GM12878 (cell line): ENCODE measurements around the gene IL17B.

Experiments used
- BCL3 ChIP-seq: IDR thresholded peaks from 2 replicates; pipeline ENCODE4 v1.6.1; 2011; ENCODE audit warnings: borderline replicate concordance, low read depth, mild to moderate bottlenecking, moderate library complexity, low read length; ENCODE audit not compliant: insufficient read depth, poor library complexity, severe bottlenecking
- EGR1 ChIP-seq, 2 experiments: IDR thresholded peaks; 1 replicate in 1 of 2; 2 replicates in 1 of 2; pipeline ENCODE4 v1.6.1; 2011 to 2012; ENCODE audit warnings: low read depth in 2 of 2, low read length in 2 of 2, borderline replicate concordance in 1 of 2, mild to moderate bottlenecking in 1 of 2, moderate library complexity in 1 of 2
- EP300 ChIP-seq, 2 experiments: fragments of 150-350 bp in 1 of 2; IDR thresholded peaks; 2 replicates each; pipeline ENCODE4 v1.6.1; 2011 to 2012; ENCODE audit warnings: low read depth in 2 of 2, low read length in 2 of 2, borderline replicate concordance in 1 of 2, improper control_type of control experiment in 1 of 2, inconsistent platforms in 1 of 2; ENCODE audit not compliant: control insufficient read depth in 1 of 2
- POLR2A ChIP-seq: IDR thresholded peaks from 2 replicates; pipeline ENCODE4 v1.6.1; 2011; ENCODE audit warnings: low read depth, mild to moderate bottlenecking, low read length
- REST ChIP-seq: IDR thresholded peaks from 2 replicates; pipeline ENCODE4 v1.6.1; 2012; ENCODE audit warnings: mild to moderate bottlenecking, low read depth, low read length
- SIN3A ChIP-seq: IDR thresholded peaks from 2 replicates; pipeline ENCODE4 v1.6.1; 2012; ENCODE audit warnings: low read depth, low read length, improper control_type of control experiment
- SP1 ChIP-seq: IDR thresholded peaks from one replicate; pipeline ENCODE4 v1.6.1; 2011; ENCODE audit warnings: low read depth, low read length
- TF ChIP-seq, protein P1 (sequence below), 3 experiments: IDR thresholded peaks in 2 of 3; conservative IDR thresholded peaks in 1 of 3; 2 replicates each; pipeline ENCODE4 v1.5.1; 2011; ENCODE audit warnings: low read depth in 3 of 3, low read length in 3 of 3, mild to moderate bottlenecking in 3 of 3, control low read depth in 2 of 3, moderate library complexity in 2 of 3, inconsistent platforms in 1 of 3, mixed read lengths in 1 of 3; ENCODE audit not compliant: control insufficient read depth in 2 of 3, insufficient read depth in 1 of 3; ENCODE audit errors: extremely low read depth in 1 of 3
- TF ChIP-seq, protein P2 (sequence below): fragments of 450-650 bp; IDR thresholded peaks from 2 replicates; pipeline ENCODE4 v1.6.1; 2018; ENCODE audit warnings: mild to moderate bottlenecking, low read depth, moderate library complexity; ENCODE audit not compliant: partially characterized antibody

- TF ChIP-seq BCL3 (no peak), SIN3A (no peak), REST (no peak), POLR2A (no peak), SP1 (no peak), EP300 (IDR thresholded peaks at IDR 0.05; ENCODE audit: borderline replicate concordance in 1 of 2, control insufficient read depth in 1 of 2, low read depth in 2 of 2, low read length in 2 of 2) (no peak), EGR1 (IDR thresholded peaks at IDR 0.05; ENCODE audit: borderline replicate concordance in 1 of 2, low read depth in 2 of 2, low read length in 2 of 2) (no peak)
- TF ChIP-seq, protein P1, sequence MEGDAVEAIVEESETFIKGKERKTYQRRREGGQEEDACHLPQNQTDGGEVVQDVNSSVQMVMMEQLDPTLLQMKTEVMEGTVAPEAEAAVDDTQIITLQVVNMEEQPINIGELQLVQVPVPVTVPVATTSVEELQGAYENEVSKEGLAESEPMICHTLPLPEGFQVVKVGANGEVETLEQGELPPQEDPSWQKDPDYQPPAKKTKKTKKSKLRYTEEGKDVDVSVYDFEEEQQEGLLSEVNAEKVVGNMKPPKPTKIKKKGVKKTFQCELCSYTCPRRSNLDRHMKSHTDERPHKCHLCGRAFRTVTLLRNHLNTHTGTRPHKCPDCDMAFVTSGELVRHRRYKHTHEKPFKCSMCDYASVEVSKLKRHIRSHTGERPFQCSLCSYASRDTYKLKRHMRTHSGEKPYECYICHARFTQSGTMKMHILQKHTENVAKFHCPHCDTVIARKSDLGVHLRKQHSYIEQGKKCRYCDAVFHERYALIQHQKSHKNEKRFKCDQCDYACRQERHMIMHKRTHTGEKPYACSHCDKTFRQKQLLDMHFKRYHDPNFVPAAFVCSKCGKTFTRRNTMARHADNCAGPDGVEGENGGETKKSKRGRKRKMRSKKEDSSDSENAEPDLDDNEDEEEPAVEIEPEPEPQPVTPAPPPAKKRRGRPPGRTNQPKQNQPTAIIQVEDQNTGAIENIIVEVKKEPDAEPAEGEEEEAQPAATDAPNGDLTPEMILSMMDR (IDR thresholded peaks at IDR 0.05 in 2 of 3, conservative IDR thresholded peaks at IDR 0.05 in 1 of 3; ENCODE audit: control insufficient read depth in 2 of 3, extremely low read depth in 1 of 3, insufficient read depth in 1 of 3, low read depth in 3 of 3, low read length in 3 of 3) = no peak
- TF ChIP-seq, protein P2, sequence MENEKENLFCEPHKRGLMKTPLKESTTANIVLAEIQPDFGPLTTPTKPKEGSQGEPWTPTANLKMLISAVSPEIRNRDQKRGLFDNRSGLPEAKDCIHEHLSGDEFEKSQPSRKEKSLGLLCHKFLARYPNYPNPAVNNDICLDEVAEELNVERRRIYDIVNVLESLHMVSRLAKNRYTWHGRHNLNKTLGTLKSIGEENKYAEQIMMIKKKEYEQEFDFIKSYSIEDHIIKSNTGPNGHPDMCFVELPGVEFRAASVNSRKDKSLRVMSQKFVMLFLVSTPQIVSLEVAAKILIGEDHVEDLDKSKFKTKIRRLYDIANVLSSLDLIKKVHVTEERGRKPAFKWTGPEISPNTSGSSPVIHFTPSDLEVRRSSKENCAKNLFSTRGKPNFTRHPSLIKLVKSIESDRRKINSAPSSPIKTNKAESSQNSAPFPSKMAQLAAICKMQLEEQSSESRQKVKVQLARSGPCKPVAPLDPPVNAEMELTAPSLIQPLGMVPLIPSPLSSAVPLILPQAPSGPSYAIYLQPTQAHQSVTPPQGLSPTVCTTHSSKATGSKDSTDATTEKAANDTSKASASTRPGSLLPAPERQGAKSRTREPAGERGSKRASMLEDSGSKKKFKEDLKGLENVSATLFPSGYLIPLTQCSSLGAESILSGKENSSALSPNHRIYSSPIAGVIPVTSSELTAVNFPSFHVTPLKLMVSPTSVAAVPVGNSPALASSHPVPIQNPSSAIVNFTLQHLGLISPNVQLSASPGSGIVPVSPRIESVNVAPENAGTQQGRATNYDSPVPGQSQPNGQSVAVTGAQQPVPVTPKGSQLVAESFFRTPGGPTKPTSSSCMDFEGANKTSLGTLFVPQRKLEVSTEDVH = no peak
These were observed 52.5 kb downstream of the IL17B start for GRCh38 chr5:149326611-149327010.
